Inferior parietal cortex (tissue), 1 donor: ENCODE data around the gene IPO7.

ENCODE experiments used
- DNase-seq: peaks from one replicate; pipeline ENCODE4 v3.0.0-alpha.2; 2016; ENCODE audit errors: extremely low spot score

Gene IPO7

DNA sequence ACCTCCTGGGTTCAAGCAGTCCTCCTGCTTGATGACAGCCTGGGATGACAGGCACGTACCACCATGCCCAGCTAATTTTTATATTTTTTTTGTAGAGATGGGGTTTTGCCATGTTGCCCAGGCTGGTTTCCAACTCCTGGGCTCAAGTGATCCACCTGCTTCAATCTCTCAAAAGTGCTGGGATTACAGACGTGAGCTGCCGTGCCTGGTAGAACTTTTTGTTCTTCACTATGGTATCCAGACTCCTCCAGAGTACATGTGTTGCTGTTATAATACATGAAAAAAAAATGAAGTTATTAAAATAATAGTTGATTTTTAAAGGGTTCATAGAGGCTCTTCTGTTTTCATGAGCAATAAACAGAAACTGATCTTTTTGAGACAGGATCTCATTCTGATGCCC lies 105.9 kb downstream of the IPO7 start:
- DNase-seq = no peak

DNA sequence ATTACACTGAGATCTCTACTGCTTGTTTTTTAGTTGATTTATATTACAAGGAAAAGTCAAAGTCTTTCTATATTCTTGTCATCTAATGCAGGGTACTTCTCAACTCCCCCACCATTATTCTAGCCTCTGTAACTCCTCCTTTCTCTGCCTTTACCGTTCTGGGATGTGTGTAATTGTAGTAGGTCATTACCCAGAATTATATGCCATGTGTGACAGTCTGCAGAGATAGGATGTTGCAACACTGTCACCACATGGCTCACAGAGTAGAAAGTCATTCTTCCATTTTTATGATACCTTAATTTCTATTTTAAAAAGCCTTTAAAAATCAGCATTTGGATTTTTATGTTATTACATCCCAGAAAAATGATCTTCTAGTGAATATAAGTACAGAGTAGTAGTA lies 109.0 kb downstream of the IPO7 start:
- no peak for DNase-seq

DNA sequence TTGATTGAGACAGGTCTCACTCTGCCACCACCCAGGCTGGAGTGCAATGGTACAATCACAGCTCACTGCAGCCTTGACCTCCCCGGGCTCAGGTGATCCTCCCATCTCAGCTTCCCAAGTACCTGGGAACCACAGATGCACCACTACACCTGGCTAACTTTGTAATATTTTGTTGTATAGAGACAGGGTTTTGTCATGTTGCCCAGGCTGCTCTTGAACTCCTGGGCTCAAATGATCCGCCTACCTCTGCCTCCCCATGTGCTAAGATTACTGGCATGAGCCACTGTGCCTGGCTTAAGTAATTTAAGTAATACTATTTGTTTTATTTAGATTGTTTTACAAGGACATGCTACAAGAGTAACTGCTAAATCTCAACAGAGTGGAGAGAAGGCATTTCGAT lies 109.9 kb downstream of the IPO7 start:
- DNase-seq = no peak

DNA sequence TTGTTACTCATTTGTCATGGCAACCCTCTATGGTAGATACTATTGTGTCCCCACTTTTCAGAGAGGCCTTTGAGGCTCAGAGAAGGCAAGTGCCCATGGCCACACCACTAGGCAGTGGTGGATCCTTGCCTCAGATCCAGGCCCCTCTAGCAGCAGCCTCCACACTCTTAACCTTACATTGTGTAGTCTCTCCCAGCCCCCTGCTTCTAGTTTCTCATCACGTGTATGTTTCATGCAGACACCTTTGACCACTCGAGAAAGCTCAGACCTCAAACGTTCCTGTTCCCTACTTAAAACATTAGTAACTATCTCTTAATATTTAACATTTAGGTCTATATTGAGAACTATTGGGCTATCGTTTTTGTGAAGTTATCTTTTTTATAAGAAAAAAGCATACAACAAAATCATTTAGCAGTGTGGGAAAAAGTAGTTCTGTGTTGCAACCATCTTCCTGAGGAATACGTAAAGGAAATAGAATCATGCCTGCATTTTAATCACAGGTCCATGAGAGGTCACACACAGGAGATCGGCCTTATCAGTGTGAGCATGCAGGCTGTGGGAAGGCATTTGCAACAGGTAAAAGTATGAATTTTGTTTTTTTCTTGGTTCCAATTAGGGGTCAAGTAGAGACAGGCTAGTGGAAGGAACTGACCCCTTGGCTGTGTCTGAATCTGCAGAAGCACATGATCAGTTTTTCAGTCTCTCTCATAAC lies 111.5 kb downstream of the IPO7 start:
- DNase-seq = no peak
